ENCODE results near the gene CERS1. TPM values are rescaled to one million over a fixed set of nuclear protein-coding genes. Genes with fewer than 3 reads are reported as not detected.

CERS1 gene
- total RNA-seq = 2.0 and 5.8 TPM in 2 replicates

GRCh38 chr19:18895824-18896341, at the start of gene CERS1:
Gene CERS1, minus strand, starts transcription at chr19:18896158. Its CDS starts 86 bp downstream, at chr19:18896072.

GRCh38 chr19:18940769-18941627, 45.0 kb upstream of the CERS1 start, which contains the start of gene HOMER3:
Gene HOMER3, minus strand, starts transcription at chr19:18941217. Its CDS starts 2,235 bp downstream, at chr19:18938982.

GRCh38 chr19:18919086-18919899, 23.3 kb upstream of the CERS1 start, which contains the start of the genes COPE and DDX49:
Gene COPE, minus strand, starts transcription at chr19:18919387. Its CDS starts 39 bp downstream, at chr19:18919348.
Gene DDX49, plus strand, starts transcription at chr19:18919715. Its CDS starts 27 bp downstream, at chr19:18919742.

GRCh38 chr19:18831524-18832305, 64.2 kb downstream of the CERS1 start, which contains the start of gene UPF1:
Gene UPF1, plus strand, starts transcription at chr19:18831959. Its CDS starts 251 bp downstream, at chr19:18832210.

Other genes starting within 250 kb of the CERS1 start
- gene CRTC1, start 212.5 kb downstream of the CERS1 start, total RNA-seq = 0.97 and 1.1 TPM in 2 replicates
- gene COMP, start 104.9 kb downstream of the CERS1 start, total RNA-seq = not detected in 2 replicates
- 70.2 and 88.9 TPM in 2 replicates for gene UPF1, start 64.2 kb downstream of the CERS1 start, total RNA-seq
- gene COPE, start 23.2 kb upstream of the CERS1 start, total RNA-seq = 231 and 262 TPM in 2 replicates
- 53.9 and 65.8 TPM in 2 replicates for gene DDX49, start 23.6 kb upstream of the CERS1 start, total RNA-seq
- gene HOMER3, start 45.1 kb upstream of the CERS1 start, total RNA-seq = 101 and 165 TPM in 2 replicates
- gene SUGP2, start 137.4 kb upstream of the CERS1 start, total RNA-seq = 15.3 and 28.9 TPM in 2 replicates
- gene ARMC6, start 137.4 kb upstream of the CERS1 start, total RNA-seq = 45.5 and 53.0 TPM in 2 replicates
- 2.3 and 2.9 TPM in 2 replicates for gene SLC25A42, start 167.8 kb upstream of the CERS1 start, total RNA-seq
- 26.0 and 28.0 TPM in 2 replicates for gene TMEM161A, start 242.3 kb upstream of the CERS1 start, total RNA-seq